Measurements from ENCODE around the gene PDZD2.

The PDZD2 gene

DNA sequence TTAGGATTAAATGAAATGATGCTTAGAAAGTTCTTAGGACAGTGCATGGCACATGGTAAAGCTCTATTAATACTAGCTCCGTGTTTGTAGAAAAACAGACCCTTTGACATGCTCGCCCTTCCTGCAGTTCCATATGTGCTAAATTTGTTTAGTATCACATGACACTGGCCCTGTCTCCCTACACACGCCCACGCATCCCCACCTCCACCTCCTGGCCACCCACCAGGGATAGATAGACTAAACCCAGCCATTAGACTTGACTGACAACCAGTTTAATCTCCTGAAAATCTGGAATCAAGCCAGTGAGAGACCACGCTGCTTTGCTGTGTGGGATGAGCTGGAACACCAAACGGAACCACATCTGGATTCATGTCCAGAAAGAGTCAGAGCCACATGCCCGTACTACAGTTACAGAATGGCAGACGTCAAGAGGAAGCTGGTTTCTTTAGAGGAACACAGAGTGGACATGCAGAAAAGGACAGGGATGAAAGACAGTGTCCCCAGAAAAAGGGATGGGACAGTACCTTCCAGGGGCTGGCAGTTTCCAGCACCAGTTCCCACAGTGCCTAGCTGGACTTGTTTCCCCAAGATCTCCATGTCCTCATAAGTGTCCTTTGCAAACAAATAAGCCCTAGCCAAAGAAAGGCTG lies 186.1 kb downstream of the PDZD2 start:
- Histone ChIP-seq H3K27ac (no peak overlapping the region), H3K4me3 (no peak overlapping the region)
- DNase-seq (ENCODE audit: low spot score): no peak
- TF ChIP-seq, protein P1, sequence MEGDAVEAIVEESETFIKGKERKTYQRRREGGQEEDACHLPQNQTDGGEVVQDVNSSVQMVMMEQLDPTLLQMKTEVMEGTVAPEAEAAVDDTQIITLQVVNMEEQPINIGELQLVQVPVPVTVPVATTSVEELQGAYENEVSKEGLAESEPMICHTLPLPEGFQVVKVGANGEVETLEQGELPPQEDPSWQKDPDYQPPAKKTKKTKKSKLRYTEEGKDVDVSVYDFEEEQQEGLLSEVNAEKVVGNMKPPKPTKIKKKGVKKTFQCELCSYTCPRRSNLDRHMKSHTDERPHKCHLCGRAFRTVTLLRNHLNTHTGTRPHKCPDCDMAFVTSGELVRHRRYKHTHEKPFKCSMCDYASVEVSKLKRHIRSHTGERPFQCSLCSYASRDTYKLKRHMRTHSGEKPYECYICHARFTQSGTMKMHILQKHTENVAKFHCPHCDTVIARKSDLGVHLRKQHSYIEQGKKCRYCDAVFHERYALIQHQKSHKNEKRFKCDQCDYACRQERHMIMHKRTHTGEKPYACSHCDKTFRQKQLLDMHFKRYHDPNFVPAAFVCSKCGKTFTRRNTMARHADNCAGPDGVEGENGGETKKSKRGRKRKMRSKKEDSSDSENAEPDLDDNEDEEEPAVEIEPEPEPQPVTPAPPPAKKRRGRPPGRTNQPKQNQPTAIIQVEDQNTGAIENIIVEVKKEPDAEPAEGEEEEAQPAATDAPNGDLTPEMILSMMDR (IDR thresholded peaks at IDR 0.05): no peak

DNA sequence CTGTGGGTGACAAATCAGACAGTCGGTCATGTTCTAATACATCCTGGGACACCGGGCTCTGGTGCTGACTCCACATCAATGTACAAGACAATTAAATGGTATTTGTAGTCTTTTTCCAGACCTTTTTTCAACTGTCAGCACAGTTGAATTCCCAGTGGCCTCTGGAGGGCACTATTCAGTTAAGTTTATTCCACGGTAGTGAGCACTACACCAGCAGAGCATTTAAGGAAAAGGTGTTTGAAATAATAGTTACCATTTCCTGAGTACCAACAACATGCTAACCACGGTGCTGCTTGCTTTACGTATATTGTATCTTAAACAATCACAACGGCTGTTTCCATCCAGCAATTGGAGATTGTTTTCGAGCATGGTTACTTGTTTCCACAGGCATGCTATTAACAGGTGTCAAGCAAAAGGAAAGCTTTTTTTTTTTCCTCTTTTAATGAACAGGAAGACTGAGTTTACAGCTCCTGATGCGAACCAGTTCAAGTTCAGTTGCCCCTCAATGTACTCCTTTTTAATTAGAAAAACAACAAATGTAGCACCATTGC lies 186.7 kb downstream of the PDZD2 start:
- no peak overlapping the region for H3K27ac ChIP-seq
- DNase-seq (ENCODE audit: low spot score): no peak
- H3K4me3 ChIP-seq: no peak overlapping the region
- TF ChIP-seq, protein P1 (IDR thresholded peaks at IDR 0.05): peak; percentile 45

DNA sequence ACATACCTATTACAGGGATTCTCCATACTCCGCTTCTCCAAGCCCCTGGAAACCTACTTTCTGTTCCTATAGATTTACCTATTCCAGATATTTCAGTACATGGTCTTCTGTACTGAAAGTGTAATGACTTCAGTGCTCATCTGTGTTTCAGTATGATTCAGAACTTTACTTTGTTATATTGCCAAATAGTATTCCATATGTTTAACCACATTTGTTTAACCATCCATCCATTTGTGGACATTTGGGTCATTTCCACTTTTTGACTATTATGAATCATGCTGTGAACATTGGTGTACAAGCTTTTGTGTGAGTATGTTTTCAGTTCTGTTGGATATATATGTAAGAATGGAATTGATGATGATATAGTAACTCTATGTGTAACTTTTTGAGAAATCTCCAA lies 188.9 kb downstream of the PDZD2 start:
- TF ChIP-seq, protein P1 (IDR thresholded peaks at IDR 0.05): no peak
- H3K4me3 ChIP-seq: no peak overlapping the region
- no peak for DNase-seq (ENCODE audit: low spot score)
- no peak overlapping the region for H3K27ac ChIP-seq

DNA sequence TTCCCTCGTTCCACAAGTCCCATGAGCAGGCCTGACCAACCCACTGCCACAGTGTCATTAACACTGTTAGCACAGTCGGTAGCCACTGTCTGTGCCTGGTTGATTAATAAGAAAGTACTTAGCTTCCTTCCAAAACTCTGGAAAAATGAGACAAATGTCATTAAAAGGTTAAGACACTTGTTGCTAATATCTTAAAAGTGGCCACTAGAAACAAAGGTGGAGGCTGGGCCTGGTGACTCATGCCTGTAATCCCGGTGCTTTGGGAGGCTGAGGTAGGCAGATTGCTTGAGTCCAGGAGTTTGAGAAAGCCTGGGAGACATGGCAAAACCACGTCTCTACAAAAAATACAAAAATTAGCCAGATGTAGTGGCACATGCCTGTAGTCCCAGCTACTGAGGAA lies 194.0 kb downstream of the PDZD2 start:
- no peak overlapping the region for H3K27ac ChIP-seq
- no peak overlapping the region for H3K4me3 ChIP-seq
- TF ChIP-seq, protein P1 (IDR thresholded peaks at IDR 0.05): no peak
- no peak for DNase-seq (ENCODE audit: low spot score)

DNA sequence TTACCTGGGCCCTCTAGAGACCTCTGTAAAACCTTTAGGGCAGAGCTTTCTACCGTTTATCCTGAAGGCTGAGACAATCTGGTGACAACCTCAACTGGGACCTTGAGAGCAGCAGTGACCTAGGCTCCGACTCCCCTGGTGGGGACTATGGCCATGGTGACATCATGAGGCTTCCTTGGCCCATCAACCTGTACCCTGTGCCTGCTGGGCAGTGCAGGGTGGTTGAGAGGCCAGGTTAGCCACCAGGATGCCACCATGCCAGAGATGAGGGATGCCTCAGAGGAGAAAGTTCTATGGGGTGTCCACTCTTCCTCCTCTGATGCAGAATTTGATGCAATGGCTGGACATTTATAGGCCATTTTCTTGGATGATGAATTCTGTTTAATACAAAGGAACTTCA lies 194.8 kb downstream of the PDZD2 start:
- H3K4me3 ChIP-seq: no peak overlapping the region
- no peak overlapping the region for H3K27ac ChIP-seq
- TF ChIP-seq, protein P1 (IDR thresholded peaks at IDR 0.05): no peak
- no peak for DNase-seq (ENCODE audit: low spot score)

DNA sequence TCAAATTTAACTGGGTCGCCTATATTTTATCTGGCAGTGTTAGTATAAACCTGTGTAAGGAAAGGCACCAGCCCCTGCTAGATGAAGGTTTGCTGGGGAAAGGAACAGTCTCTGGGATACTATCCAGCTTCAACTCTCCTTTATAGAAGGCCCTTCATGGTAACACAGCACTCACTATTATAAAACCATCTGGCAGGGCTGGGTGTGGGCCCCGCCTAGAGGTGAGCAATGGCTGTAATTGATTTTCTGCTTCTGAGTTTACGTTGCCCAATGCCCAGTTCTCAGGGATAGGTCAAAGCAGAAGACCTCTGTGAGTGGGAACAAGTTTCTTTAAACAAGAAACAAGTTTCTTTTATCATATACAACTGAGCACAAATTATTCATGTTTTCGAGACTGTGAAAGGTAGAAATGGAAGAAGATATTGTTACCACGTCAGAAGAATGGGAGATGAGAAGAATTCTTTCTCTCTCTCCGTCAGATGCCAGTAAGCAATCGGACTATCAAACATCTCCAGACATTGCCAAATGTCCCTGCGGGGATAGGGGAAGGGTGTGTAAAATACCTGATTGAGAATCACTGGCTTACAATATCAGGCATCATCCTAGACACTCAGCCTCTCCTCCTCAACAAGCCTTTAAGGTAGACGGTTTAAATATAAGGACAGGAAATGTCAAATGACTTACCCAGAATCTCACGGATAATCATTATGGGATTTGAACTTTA lies 205.9 kb downstream of the PDZD2 start:
- no peak overlapping the region for H3K27ac ChIP-seq
- H3K4me3 ChIP-seq: no peak overlapping the region
- TF ChIP-seq, protein P1 (IDR thresholded peaks at IDR 0.05): no peak
- no peak for DNase-seq (ENCODE audit: low spot score)

DNA sequence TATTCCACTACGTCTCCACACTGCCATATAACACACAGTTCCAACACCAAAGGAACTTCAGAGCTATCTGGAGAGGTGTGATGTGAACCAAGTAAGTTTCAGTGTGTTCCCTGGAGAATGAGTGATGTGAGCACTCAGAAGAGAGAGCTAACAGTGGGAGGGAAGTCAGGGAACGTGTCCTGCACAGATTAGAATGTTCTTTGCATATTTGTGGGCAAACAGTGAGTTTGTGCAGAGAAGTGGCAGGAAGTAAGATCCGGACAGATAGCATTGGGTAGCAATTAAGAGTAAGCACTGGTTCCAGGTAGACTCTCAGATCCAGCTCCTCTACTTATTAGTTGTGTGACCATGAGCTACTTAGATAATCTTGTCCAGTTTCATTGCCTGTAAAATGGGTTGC lies 206.4 kb downstream of the PDZD2 start:
- no peak overlapping the region for H3K4me3 ChIP-seq
- TF ChIP-seq, protein P1 (IDR thresholded peaks at IDR 0.05): no peak

More for the DNA sequence above, 206.4 kb downstream of the PDZD2 start:
- no peak for DNase-seq (ENCODE audit: low spot score)
- no peak overlapping the region for H3K27ac ChIP-seq
